ENCODE data around the gene IVD.

Gene IVD

GRCh38 chr15:40405501-40406381 is at the start of gene IVD:
Gene IVD (plus strand): TSS chr15:40405795. CDS start chr15:40405828, 33 bp downstream.
- H3K36me3 ChIP-seq (ENCODE audit: control insufficient read depth in 1 of 2, insufficient read depth in 2 of 2, low read length in 2 of 2) = peaks cover 8 to 19% of the 10 kb centered on the region in 2 donors
- H3K4me1 ChIP-seq (ENCODE audit: control insufficient read depth in 1 of 2, insufficient read depth in 2 of 2, low read length in 2 of 2) = peaks cover 0 to 22% of the 10 kb centered on the region in 2 donors
- H3K27ac ChIP-seq (ENCODE audit: low read length) = peak within 1 kb of the TSS; percentile 16
- H3K27me3 ChIP-seq (ENCODE audit: low read depth, low read length) = no peaks in the 10 kb centered on the region
- peak within 1 kb of the TSS; percentile 85 to 93 for H3K4me3 ChIP-seq (ENCODE audit: low read depth in 1 of 2, low read length in 2 of 2)
- no peaks in the 10 kb centered on the region for H3K9me3 ChIP-seq (ENCODE audit: control insufficient read depth in 1 of 2, low read length in 2 of 2)

GRCh38 chr15:40355976-40356585 is 49.5 kb upstream of the IVD start:
- Histone ChIP-seq H3K9me3 (ENCODE audit: control insufficient read depth in 1 of 2, low read length in 2 of 2) (no peaks in the 10 kb centered on the region), H3K27me3 (ENCODE audit: low read depth, low read length) (no peaks in the 10 kb centered on the region), H3K4me1 (ENCODE audit: control insufficient read depth in 1 of 2, insufficient read depth in 2 of 2, low read length in 2 of 2) (peaks cover 0 to 20% of the 10 kb centered on the region in 2 donors), H3K36me3 (ENCODE audit: control insufficient read depth in 1 of 2, insufficient read depth in 2 of 2, low read length in 2 of 2) (no peaks in the 10 kb centered on the region), H3K4me3 (ENCODE audit: low read depth in 1 of 2, low read length in 2 of 2) (no peak overlapping the region), H3K27ac (ENCODE audit: low read length) (no peak overlapping the region)

- H3K9me3 ChIP-seq (ENCODE audit: control insufficient read depth in 1 of 2, low read length in 2 of 2) = no peaks in the 10 kb centered on the region
- no peaks in the 10 kb centered on the region for H3K27me3 ChIP-seq (ENCODE audit: low read depth, low read length)
- H3K36me3 ChIP-seq (ENCODE audit: control insufficient read depth in 1 of 2, insufficient read depth in 2 of 2, low read length in 2 of 2) = no peaks in the 10 kb centered on the region
- peak overlapping the region in 1 of 2 donors; percentile 55 for H3K4me3 ChIP-seq (ENCODE audit: low read depth in 1 of 2, low read length in 2 of 2)
- H3K4me1 ChIP-seq (ENCODE audit: control insufficient read depth in 1 of 2, insufficient read depth in 2 of 2, low read length in 2 of 2) = peaks cover 0 to 20% of the 10 kb centered on the region in 2 donors
- no peak overlapping the region for H3K27ac ChIP-seq (ENCODE audit: low read length)
Measured at GRCh38 chr15:40357246-40357645, 48.3 kb upstream of the IVD start.

- H3K9me3 ChIP-seq (ENCODE audit: control insufficient read depth in 1 of 2, low read length in 2 of 2) = no peaks in the 10 kb centered on the region
- H3K27ac ChIP-seq (ENCODE audit: low read length) = no peak within 1 kb of the TSS
- peaks cover 0 to 20% of the 10 kb centered on the region in 2 donors for H3K4me1 ChIP-seq (ENCODE audit: control insufficient read depth in 1 of 2, insufficient read depth in 2 of 2, low read length in 2 of 2)
- H3K4me3 ChIP-seq (ENCODE audit: low read depth in 1 of 2, low read length in 2 of 2) = peak within 1 kb of the TSS; percentile 55 to 73
- no peaks in the 10 kb centered on the region for H3K27me3 ChIP-seq (ENCODE audit: low read depth, low read length)
- no peaks in the 10 kb centered on the region for H3K36me3 ChIP-seq (ENCODE audit: control insufficient read depth in 1 of 2, insufficient read depth in 2 of 2, low read length in 2 of 2)
Measured at GRCh38 chr15:40357723-40358470, 47.7 kb upstream of the IVD start, which contains the start of gene DISP2. Gene DISP2 (plus strand): TSS chr15:40358219. CDS start chr15:40358322, 103 bp downstream.

GRCh38 chr15:40358471-40359353 is 46.9 kb upstream of the IVD start:
- Histone ChIP-seq H3K4me1 (ENCODE audit: control insufficient read depth in 1 of 2, insufficient read depth in 2 of 2, low read length in 2 of 2) (peaks cover 0 to 20% of the 10 kb centered on the region in 2 donors), H3K36me3 (ENCODE audit: control insufficient read depth in 1 of 2, insufficient read depth in 2 of 2, low read length in 2 of 2) (no peaks in the 10 kb centered on the region), H3K27ac (ENCODE audit: low read length) (no peak overlapping the region), H3K27me3 (ENCODE audit: low read depth, low read length) (no peaks in the 10 kb centered on the region), H3K4me3 (ENCODE audit: low read depth in 1 of 2, low read length in 2 of 2) (peak overlapping the region; percentile 39 to 72), H3K9me3 (ENCODE audit: control insufficient read depth in 1 of 2, low read length in 2 of 2) (no peaks in the 10 kb centered on the region)

- Histone ChIP-seq H3K4me1 (ENCODE audit: control insufficient read depth in 1 of 2, insufficient read depth in 2 of 2, low read length in 2 of 2) (peaks cover 0 to 12% of the 10 kb centered on the region in 2 donors), H3K27ac (ENCODE audit: low read length) (no peak overlapping the region), H3K9me3 (ENCODE audit: control insufficient read depth in 1 of 2, low read length in 2 of 2) (no peaks in the 10 kb centered on the region), H3K4me3 (ENCODE audit: low read depth in 1 of 2, low read length in 2 of 2) (no peak overlapping the region), H3K36me3 (ENCODE audit: control insufficient read depth in 1 of 2, insufficient read depth in 2 of 2, low read length in 2 of 2) (no peaks in the 10 kb centered on the region), H3K27me3 (ENCODE audit: low read depth, low read length) (no peaks in the 10 kb centered on the region)
Measured at GRCh38 chr15:40360015-40360414, 45.6 kb upstream of the IVD start.

GRCh38 chr15:40361640-40362039 is 44.0 kb upstream of the IVD start:
- Histone ChIP-seq H3K27me3 (ENCODE audit: low read depth, low read length) (no peaks in the 10 kb centered on the region), H3K9me3 (ENCODE audit: control insufficient read depth in 1 of 2, low read length in 2 of 2) (no peaks in the 10 kb centered on the region), H3K36me3 (ENCODE audit: control insufficient read depth in 1 of 2, insufficient read depth in 2 of 2, low read length in 2 of 2) (no peaks in the 10 kb centered on the region), H3K4me3 (ENCODE audit: low read depth in 1 of 2, low read length in 2 of 2) (no peak overlapping the region), H3K27ac (ENCODE audit: low read length) (no peak overlapping the region), H3K4me1 (ENCODE audit: control insufficient read depth in 1 of 2, insufficient read depth in 2 of 2, low read length in 2 of 2) (peaks cover 0 to 12% of the 10 kb centered on the region in 2 donors)

GRCh38 chr15:40363611-40364010 is 42.0 kb upstream of the IVD start:
- Histone ChIP-seq H3K27ac (ENCODE audit: low read length) (no peak overlapping the region), H3K36me3 (ENCODE audit: control insufficient read depth in 1 of 2, insufficient read depth in 2 of 2, low read length in 2 of 2) (no peaks in the 10 kb centered on the region), H3K27me3 (ENCODE audit: low read depth, low read length) (no peaks in the 10 kb centered on the region), H3K4me1 (ENCODE audit: control insufficient read depth in 1 of 2, insufficient read depth in 2 of 2, low read length in 2 of 2) (peaks cover 0 to 19% of the 10 kb centered on the region in 2 donors), H3K4me3 (ENCODE audit: low read depth in 1 of 2, low read length in 2 of 2) (no peak overlapping the region), H3K9me3 (ENCODE audit: control insufficient read depth in 1 of 2, low read length in 2 of 2) (no peaks in the 10 kb centered on the region)

GRCh38 chr15:40364251-40364650 is 41.3 kb upstream of the IVD start:
- H3K36me3 ChIP-seq (ENCODE audit: control insufficient read depth in 1 of 2, insufficient read depth in 2 of 2, low read length in 2 of 2) = no peaks in the 10 kb centered on the region

GRCh38 chr15:40365016-40365415 is 40.6 kb upstream of the IVD start:
- H3K36me3 ChIP-seq (ENCODE audit: control insufficient read depth in 1 of 2, insufficient read depth in 2 of 2, low read length in 2 of 2) = no peaks in the 10 kb centered on the region
- no peak overlapping the region for H3K27ac ChIP-seq (ENCODE audit: low read length)
- peaks cover 0 to 16% of the 10 kb centered on the region in 2 donors for H3K4me1 ChIP-seq (ENCODE audit: control insufficient read depth in 1 of 2, insufficient read depth in 2 of 2, low read length in 2 of 2)
- no peak overlapping the region for H3K4me3 ChIP-seq (ENCODE audit: low read depth in 1 of 2, low read length in 2 of 2)
- no peaks in the 10 kb centered on the region for H3K27me3 ChIP-seq (ENCODE audit: low read depth, low read length)
- no peaks in the 10 kb centered on the region for H3K9me3 ChIP-seq (ENCODE audit: control insufficient read depth in 1 of 2, low read length in 2 of 2)

More at GRCh38 chr15:40364251-40364650, 41.3 kb upstream of the IVD start:
- peaks cover 0 to 16% of the 10 kb centered on the region in 2 donors for H3K4me1 ChIP-seq (ENCODE audit: control insufficient read depth in 1 of 2, insufficient read depth in 2 of 2, low read length in 2 of 2)
- H3K4me3 ChIP-seq (ENCODE audit: low read depth in 1 of 2, low read length in 2 of 2) = no peak overlapping the region
- no peaks in the 10 kb centered on the region for H3K27me3 ChIP-seq (ENCODE audit: low read depth, low read length)
- H3K27ac ChIP-seq (ENCODE audit: low read length) = no peak overlapping the region
- no peaks in the 10 kb centered on the region for H3K9me3 ChIP-seq (ENCODE audit: control insufficient read depth in 1 of 2, low read length in 2 of 2)
